NCI-H1436 treated with DMSO at 0.1 percent for 48 hours (cell line): ENCODE measurements around the gene NTRK2.

ENCODE experiments used
- DNase-seq: peaks from one replicate; lab custom pipeline; 2025; lab: John Stamatoyannopoulos, UW

Gene NTRK2

GRCh38 chr9:84939774-84940173 is 270.2 kb downstream of the NTRK2 start:
- DNase-seq: no peak

GRCh38 chr9:84940294-84940693 is 270.8 kb downstream of the NTRK2 start:
- no peak for DNase-seq

- DNase-seq: no peak
Measured at GRCh38 chr9:84941792-84942191, 272.3 kb downstream of the NTRK2 start.

- DNase-seq: no peak
Measured at GRCh38 chr9:84943482-84944050, 274.0 kb downstream of the NTRK2 start.

GRCh38 chr9:84945878-84946538 is 276.5 kb downstream of the NTRK2 start:
- DNase-seq: no peak

GRCh38 chr9:84947412-84947972 is 278.0 kb downstream of the NTRK2 start:
- DNase-seq: no peak

GRCh38 chr9:84949258-84949657 is 279.7 kb downstream of the NTRK2 start:
- no peak for DNase-seq

GRCh38 chr9:84949971-84950370 is 280.4 kb downstream of the NTRK2 start:
- no peak for DNase-seq

GRCh38 chr9:84950879-84951811 is 281.6 kb downstream of the NTRK2 start:
- DNase-seq: no peak

GRCh38 chr9:84953252-84953773 is 283.8 kb downstream of the NTRK2 start:
- no peak for DNase-seq

GRCh38 chr9:84953797-84954705 is 284.5 kb downstream of the NTRK2 start:
- DNase-seq: no peak

GRCh38 chr9:84955155-84955554 is 285.6 kb downstream of the NTRK2 start:
- DNase-seq: no peak

- no peak for DNase-seq
Measured at GRCh38 chr9:84955971-84956370, 286.4 kb downstream of the NTRK2 start.

- no peak for DNase-seq
Measured at GRCh38 chr9:84959339-84959738, 289.8 kb downstream of the NTRK2 start.

- DNase-seq: no peak
Measured at GRCh38 chr9:84966876-84967830, 297.6 kb downstream of the NTRK2 start.

GRCh38 chr9:84969084-84969483 is 299.6 kb downstream of the NTRK2 start:
- no peak for DNase-seq

GRCh38 chr9:84969736-84970135 is 300.2 kb downstream of the NTRK2 start:
- DNase-seq: no peak

GRCh38 chr9:84970432-84970831 is 300.9 kb downstream of the NTRK2 start:
- no peak for DNase-seq

- no peak for DNase-seq
Measured at GRCh38 chr9:84971571-84971970, 302.0 kb downstream of the NTRK2 start.

GRCh38 chr9:84974258-84974657 is 304.7 kb downstream of the NTRK2 start:
- DNase-seq: no peak
